Measurements from ENCODE around the gene RPP25.

Gene RPP25

GRCh38 chr15:74913041-74913440 lies 43.5 kb downstream of the RPP25 start:
- DNase-seq: no peak

- no peak for DNase-seq
Observed at GRCh38 chr15:74908635-74909034, 47.9 kb downstream of the RPP25 start.

- DNase-seq: no peak
Observed at GRCh38 chr15:74907163-74907870, 49.3 kb downstream of the RPP25 start.

- DNase-seq: peak; percentile 84
Observed at GRCh38 chr15:74906450-74907162, 50.0 kb downstream of the RPP25 start, which contains the start of gene FAM219B. FAM219B (minus strand) TSS chr15:74906851; CDS start chr15:74906800, 51 bp downstream.

GRCh38 chr15:74906067-74906449 lies 50.5 kb downstream of the RPP25 start:
- DNase-seq: peak; percentile 22

Measured in fibroblast of skin of right biceps (primary cell).